Right forelimb (tissue), 1 donor: ENCODE results near the gene GFI1B.
"Not testable (repeated sequence)": the region's sequence is repeated elsewhere in the genome, so short reads cannot be mapped to it uniquely, and the experiment has no call there.

Source experiments
- DNase-seq: peaks from one replicate; pipeline ENCODE4 v3.0.0-alpha.2; 2018

GFI1B gene

GRCh38 chr9:132969783-132970182 is 8.7 kb upstream of the GFI1B start:
- no peak for DNase-seq

DNA sequence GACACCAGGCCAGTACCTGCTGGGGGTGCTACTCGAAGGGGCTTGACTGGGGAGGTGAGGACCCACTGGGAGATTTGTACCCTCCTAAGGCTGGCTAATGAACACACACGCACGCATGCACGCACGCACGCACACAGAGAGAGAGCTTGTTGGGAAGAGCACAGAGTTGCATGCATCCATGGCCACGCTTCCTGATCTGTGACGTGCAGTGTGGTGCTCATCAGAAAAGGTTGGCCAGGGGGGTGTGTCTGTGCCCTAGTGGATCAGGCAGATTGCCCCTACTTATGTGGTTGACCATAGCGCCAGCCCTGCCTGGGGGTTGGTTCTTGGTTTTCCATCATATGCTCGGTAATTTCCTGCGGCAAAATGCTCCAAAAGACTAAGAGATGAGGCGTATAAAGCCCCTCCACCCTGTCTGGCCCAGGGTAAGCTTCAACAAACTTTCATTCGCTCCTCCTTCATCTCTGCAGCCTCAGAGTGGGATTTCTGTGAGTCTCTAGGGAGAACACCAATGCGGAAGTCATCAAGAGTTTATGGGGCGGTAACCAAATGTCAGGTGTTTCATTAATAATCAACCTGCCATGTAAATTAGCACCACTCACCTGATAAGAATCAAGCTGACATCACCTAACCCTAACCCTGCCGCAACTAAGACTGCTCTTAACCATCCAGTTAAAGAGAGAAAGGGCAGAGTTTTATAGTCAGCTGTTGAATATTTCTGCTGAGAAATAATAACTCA is 8.0 kb upstream of the GFI1B start:
- no peak for DNase-seq

GRCh38 chr9:132973166-132973565 is 5.3 kb upstream of the GFI1B start:
- DNase-seq = no peak

- DNase-seq = no peak
Observed at GRCh38 chr9:132973713-132974112, 4.8 kb upstream of the GFI1B start.

GRCh38 chr9:132975961-132976360 is 2.5 kb upstream of the GFI1B start:
- no peak for DNase-seq

- DNase-seq = no peak
Observed at GRCh38 chr9:132976571-132976970, 1.9 kb upstream of the GFI1B start.

GRCh38 chr9:132978112-132978450 is 413 bp upstream of the GFI1B start:
- no peak for DNase-seq

- no peak for DNase-seq
Observed at GRCh38 chr9:132980157-132980556, 1.7 kb downstream of the GFI1B start.

DNA sequence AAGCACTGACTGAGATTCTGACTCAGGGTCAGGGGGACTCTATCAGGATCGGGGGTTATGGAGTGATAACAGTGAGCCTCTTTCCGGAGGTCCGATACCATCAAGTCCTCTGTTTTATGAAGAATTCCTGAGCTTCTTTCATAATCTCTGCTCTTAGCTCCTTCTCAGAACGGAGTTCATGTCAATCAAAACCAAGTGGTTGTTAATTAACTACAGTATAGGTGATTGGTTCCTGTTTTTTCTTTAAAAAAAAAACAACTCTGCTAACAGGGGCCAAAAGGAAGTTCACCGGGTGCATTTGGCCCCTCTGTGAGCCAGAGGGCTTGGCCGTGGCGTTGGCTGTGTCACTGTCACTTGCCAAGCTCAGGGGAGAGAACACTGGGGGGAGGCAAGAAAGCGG is 4.0 kb downstream of the GFI1B start:
- DNase-seq = no peak

GRCh38 chr9:132983491-132984201 is 5.2 kb downstream of the GFI1B start:
- no peak for DNase-seq

- no peak for DNase-seq
Observed at GRCh38 chr9:132984202-132985070, 5.9 kb downstream of the GFI1B start.

DNA sequence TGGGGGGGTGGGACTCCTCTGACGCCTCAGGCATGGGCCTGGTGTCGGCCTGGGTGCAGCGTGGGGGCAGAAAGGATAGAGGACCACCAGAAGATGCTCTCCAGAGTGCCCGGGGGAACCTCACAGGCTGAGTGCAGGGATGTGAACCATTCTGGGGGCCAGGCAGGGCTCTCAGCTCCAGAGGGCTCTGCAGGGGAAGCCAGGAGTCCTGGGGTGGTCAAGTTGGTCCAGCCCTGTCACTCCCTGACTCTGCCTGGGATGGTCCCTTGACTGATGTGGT is 6.5 kb downstream of the GFI1B start:
- no peak for DNase-seq

DNA sequence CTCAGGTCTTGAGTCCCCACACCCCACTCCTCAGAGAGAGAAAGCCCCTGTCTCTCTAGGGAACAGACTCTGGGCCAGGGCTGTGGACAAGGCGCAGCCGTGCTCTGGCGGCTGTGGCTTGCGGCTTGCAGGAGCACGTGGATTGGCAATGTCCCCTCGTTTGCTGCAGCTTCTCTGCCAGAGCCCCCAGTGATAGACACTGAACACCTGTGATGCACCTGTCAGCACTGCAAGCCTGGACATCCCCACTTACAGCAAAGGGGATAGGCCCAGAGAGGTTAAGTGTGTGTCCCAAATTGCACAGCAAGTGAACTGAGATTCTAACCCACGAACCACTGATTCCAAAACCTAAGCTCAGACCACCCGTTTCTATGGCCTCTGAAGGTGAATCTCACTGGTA is 7.0 kb downstream of the GFI1B start:
- DNase-seq = no peak

GRCh38 chr9:132986114-132986513 is 7.6 kb downstream of the GFI1B start:
- no peak for DNase-seq

- no peak for DNase-seq
Observed at GRCh38 chr9:132986640-132987620, 8.4 kb downstream of the GFI1B start.

- no peak for DNase-seq
Observed at GRCh38 chr9:132988244-132989013, 9.9 kb downstream of the GFI1B start.

- DNase-seq = no peak
Observed at GRCh38 chr9:132989014-132989310, 10.5 kb downstream of the GFI1B start.

DNA sequence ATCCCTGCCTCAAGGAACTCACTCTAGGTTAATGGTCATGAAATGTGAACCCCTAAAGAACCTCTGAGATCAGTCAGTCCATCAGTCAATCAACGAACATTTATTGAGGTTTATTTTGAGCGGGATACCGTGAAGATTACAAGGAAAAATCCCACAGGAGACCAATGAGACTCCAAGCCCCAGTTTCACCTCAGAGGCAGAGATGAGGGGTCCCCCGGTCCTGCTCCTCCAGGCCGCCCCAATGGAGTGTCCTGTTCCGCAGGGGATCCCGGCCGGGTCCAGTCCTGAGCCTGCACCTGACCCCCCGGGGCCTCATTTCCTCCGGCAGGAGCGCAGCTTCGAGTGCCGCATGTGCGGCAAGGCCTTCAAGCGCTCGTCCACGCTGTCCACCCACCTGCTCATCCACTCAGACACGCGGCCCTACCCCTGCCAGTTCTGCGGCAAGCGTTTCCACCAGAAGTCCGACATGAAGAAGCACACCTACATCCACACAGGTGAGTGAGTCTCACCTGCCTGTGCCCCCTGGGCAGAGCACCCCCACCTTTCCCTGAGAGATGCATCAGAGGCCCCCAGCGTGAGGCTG is 11.0 kb downstream of the GFI1B start:
- no peak for DNase-seq

DNA sequence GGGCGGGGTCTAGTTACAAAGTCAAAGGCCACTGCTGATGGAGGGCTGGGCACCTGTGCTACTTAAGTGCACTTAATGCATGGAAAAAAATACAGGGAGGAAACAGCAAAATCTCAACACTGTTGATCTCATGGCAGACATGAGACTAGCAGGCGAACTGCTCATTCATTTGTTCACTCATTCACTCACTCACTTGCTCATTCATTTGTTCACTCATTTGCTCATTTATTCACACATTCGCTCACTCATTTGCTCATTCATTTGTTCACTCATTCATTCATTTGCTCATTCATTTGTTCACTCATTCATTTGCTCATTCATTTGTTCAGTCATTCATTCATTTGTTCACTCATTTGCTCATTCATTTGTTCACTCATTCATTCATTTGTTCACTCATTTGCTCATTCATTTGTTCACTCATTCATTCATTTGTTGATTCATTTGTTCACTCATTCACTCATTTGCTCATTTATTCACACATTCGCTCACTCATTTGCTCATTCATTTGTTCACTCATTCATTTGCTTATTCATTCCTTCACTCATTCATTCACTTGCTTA is 11.6 kb downstream of the GFI1B start:
- not testable (repeated sequence) for DNase-seq

GRCh38 chr9:132990781-132991180 is 12.3 kb downstream of the GFI1B start:
- no peak for DNase-seq
